ENCODE results near the gene LEF1.

DNA sequence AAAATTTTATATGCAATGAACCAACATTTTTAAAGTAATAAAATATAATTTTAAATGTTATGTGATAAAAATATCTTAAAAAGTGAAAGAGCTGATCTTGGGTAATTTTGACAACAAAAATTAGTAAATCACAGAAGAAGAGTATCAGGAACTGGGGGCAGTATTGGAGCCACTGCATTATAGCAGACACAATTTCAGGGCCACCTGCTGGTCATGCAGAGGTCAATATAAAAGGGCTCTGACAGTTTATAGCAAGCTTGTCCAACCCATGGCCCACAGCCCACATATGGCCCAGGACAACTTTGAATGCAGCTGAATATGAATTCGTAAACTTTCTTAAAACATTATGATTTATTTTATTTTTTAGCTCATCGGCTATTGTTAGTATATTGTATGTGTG lies 13.0 kb upstream of the LEF1 start:
- no peak for TF ChIP-seq POLR2A (IDR thresholded peaks at IDR 0.05)
- TF ChIP-seq, protein P1, sequence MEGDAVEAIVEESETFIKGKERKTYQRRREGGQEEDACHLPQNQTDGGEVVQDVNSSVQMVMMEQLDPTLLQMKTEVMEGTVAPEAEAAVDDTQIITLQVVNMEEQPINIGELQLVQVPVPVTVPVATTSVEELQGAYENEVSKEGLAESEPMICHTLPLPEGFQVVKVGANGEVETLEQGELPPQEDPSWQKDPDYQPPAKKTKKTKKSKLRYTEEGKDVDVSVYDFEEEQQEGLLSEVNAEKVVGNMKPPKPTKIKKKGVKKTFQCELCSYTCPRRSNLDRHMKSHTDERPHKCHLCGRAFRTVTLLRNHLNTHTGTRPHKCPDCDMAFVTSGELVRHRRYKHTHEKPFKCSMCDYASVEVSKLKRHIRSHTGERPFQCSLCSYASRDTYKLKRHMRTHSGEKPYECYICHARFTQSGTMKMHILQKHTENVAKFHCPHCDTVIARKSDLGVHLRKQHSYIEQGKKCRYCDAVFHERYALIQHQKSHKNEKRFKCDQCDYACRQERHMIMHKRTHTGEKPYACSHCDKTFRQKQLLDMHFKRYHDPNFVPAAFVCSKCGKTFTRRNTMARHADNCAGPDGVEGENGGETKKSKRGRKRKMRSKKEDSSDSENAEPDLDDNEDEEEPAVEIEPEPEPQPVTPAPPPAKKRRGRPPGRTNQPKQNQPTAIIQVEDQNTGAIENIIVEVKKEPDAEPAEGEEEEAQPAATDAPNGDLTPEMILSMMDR (IDR thresholded peaks at IDR 0.05): no peak

Measured in heart left ventricle (tissue), 13 donors.